Activated T-cell treated with anti-CD3 and anti-CD28 coated beads for 48 hours (primary cell): ENCODE results near the gene MYO15B.
"Not testable (repeated sequence)": the region's sequence is repeated elsewhere in the genome, so short reads cannot be mapped to it uniquely, and the experiment has no call there.

Experiments used
- DNase-seq: peaks from one replicate; pipeline ENCODE4 v3.0.0-alpha.2; 2020; ENCODE audit warnings: low read depth

Gene MYO15B

DNA sequence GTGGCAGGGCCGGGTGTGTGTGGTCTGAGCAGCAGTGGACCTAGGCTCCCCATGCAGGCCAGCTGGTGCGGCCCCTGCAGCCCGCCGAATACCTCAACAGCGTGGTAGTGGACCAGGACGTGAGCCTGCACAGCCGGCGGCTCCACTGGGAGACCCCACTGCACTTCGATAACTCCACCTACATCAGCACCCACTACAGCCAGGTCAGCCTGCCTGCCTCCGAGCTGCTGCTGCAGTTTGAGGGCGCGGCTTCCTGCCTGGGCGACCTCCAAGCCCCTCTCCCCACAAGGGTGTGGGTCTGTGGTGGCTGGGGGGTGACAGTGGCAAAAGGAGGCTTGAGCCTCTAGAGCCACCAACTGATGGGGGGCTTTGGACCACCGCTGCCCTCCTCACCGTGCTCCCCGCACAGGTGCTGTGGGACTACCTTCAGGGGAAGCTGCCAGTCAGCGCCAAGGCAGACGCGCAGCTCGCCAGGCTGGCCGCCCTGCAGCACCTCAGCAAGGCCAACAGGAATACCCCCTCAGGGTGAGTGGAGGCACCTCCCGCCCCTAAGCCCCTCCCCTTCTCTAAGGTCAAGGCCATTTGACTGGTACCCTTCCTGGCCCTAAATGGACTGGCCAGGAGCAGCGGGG, 37.2 kb downstream of the MYO15B start:
- no peak for DNase-seq

DNA sequence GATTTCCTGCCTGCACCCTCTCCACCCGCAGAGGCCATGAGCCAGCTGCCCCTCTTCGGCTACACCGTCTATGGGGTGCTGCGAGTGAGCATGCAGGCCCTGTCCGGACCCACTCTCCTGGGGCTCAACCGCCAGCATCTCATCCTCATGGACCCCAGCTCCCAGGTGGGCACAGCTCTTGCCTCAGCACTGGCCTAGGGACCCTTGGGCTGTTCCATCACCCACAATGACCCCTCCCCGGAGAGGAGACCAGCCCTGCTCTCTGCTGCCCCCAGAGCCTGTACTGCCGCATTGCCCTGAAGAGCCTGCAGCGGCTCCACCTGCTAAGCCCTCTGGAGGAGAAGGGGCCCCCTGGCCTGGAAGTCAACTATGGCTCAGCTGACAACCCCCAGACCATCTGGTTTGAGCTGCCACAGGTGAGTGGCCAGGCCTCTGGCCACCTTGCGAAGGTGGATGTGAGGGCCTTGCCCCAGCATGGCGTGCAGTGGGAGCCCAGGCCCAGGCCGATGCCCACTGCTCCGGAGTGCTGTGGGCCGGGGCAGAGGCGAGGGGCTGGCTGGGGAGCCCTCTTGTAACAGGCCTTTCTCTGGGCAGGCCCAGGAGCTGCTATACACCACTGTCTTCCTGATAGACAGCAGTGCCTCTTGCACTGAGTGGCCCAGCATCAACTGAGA, 38.4 kb downstream of the MYO15B start:
- DNase-seq: no peak

DNA sequence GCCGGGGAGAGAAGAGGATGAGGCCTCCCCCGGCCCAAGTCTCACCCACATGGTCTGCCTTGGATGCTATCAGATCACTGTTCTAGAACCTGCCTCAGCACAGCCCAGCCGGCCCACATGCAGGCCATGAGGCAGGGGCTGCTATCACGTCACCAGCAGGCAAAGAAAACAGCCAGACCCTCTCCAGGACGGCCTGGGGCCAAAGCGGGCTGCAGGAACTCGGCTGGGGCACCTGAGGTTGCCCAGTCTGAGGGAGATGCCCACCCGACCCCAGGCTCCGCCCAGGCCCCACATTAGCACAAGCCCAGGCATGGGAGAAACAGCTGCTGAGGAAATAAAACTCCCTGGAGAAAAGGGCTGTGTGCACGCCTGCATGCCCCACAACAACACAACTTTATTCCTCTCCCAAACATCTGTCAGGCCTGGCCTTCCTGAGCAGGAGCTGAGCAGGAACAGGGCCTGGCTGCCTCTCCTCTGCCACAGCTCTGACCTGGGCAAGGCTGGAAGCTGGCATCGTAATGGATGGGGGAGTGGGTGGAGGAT, 39.0 kb downstream of the MYO15B start:
- no peak for DNase-seq

DNA sequence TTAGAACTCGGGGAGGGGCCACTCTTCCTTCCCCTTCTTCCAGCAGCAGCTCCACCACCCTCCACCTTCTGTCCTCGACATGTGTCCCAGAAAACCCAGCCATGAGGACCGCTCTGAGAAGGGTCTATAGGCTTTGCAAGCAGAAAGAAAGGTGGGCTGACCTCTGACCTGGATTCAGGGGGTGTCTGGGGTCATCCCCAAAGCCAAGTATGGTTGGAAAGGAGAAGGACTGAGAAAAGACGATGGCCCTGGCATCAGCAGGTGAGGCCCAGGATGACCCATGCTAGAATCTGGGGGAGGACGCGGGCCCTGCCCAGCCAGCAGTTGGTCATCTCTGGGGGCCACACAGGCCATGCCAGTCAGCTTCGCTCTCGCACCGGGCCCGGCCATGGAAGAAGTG, 39.5 kb downstream of the MYO15B start:
- DNase-seq: no peak

DNA sequence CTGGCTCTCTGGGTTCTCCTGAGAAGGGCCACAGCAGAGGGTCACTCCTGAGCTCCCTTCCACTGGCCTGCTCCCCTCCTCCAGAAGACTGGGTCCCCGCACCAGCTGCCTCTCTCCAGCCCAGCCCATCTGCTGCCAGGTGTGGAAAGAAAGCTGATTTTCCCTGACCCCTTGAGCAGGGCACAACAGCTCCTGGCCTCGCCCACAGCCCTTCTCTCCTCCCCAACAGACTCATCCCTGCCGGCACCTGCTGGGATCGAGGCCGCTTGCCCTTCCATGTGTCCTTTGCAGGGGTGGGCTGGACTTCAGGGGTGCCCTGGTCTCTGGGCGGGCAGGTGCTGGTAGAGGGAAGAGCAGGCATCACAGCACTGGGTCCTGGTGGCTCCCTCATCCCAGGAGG, 40.8 kb downstream of the MYO15B start:
- no peak for DNase-seq

DNA sequence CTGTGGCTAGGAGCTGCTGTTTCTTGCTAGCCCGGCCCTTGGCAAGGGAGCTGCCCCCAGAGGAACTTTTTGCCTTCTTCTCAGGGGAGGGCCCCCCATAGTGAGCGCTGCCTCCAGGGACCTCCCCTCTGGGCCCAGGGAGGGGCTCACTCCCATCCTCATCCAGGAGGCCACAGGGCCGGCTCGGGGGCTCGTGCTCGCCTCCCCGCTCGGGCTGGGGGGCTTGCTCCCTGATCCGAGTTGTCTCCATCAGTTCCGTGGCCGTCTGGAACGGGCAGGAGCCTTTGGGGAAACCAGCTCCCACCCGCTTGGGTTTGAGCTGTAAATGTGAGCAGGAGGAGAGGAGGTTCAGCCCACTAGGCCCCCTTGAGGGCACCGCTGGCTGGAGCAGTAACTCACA, 41.6 kb downstream of the MYO15B start:
- DNase-seq: no peak

DNA sequence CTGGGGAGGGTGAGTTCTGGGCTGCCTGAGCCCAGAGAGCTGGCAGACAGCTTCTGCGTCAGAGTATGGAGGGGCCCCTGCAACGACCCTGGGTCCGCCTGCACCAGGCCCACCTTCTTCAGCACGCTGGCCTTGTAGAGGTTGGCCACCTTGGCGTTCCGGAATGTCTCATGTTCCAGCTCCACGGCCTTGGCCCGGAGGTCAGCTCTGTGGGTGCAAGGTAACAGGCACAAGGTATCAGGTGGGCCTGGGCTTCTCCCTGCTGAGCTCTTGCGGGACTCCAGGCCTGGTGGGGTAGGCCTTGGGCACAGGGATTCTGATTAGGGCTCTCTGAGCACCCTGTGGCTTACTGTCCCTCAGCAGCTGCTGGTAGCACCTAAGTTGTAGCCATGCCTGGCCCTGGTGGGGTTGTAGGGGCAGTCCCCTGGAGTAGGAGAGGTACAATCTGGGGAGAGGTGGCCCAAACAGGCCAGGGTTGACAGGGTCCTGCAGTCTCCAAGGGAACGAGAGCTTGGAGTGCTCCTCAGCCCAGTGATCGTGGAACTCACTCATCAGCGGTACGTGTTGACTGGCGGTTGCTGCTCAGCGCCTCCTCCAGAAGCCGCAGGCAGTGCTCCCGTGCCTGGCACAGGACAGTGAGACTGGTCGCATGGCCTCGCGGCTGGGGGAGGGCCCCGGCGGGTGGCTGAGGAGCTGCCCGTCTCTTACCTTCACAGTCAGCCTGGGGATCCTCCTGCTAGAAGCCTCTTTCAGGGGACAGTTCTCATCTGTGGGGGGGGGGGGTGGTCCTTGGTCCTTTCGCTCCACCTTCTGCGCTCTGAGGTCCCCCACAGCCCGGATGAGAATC, 42.7 kb downstream of the MYO15B start:
- DNase-seq: no peak

DNA sequence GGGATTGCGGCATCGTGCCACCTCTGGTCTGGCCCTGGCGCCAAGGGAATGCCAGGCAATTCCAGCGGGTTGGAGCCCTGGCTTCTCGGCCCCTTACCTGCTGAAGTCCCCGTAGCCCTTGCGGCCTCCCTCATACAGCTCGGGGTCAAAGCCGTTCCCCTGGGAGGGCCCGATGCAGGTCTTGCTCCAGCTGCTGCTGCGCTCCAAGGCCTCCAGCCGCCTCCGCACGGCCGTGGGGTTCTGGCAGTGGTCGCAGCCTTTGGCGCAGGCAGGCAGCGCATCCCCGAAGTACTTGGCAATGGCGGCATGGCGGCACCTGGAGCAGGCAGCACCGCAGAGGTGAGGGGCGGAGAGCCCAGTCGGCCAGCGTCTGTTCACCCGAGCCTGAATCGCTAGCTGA, 43.8 kb downstream of the MYO15B start:
- DNase-seq: no peak

DNA sequence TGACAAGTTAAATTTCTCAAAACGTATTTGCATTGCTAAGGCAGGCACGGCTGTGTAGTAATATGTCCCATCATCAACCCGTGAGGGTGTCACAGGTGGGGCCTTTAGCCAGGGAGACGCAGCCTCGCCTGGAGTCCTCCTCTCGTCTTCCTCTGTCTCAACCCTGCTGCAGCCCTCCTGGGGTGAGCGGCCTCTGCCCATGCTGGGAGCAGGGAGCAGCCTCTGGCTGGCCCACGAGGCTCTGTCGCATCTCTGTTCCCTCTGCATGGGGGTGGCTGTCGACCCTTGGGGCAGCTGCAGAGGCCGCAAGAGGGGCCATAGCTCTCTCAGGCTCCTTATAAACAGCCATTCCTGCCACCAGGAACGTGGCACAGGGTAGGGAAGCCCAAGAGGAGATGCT, 44.8 kb downstream of the MYO15B start:
- no peak for DNase-seq

DNA sequence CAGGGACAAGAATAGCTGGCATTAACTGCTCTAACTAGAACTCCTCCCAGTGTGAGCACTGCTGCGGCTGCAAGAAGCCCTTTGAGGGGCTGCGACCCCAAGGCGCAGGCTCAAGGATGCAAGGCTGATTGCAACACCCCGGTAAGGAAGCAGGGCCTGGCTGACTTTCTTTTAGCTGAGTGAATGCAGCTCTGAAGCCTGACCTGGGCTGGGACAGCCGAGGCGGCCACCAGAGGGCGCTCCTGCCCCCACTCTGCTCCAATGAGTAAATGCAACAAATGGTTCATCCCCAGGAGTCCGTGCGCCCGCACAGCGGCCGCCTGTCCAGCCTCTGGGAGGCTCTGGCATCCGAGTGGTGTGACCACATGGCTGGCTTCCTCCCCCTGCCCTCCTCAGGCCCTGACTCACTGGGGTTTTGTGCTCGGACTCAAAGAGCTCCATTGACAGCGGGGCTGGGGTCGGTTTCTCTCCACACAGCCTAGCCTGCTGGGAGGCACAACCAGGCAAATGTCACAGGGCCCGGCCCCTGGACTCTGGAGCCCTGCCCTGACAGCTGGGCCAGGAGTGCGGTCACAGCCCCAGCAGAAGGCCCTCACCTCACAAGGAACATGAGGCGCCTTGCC, 45.4 kb downstream of the MYO15B start, which contains the start of gene SMIM5:
Gene SMIM5 (plus strand): TSS at position 572 of the 623 bp plus-strand sequence. CDS start 6,768 bp downstream, outside the sequence.
- peak; percentile 78 for DNase-seq

DNA sequence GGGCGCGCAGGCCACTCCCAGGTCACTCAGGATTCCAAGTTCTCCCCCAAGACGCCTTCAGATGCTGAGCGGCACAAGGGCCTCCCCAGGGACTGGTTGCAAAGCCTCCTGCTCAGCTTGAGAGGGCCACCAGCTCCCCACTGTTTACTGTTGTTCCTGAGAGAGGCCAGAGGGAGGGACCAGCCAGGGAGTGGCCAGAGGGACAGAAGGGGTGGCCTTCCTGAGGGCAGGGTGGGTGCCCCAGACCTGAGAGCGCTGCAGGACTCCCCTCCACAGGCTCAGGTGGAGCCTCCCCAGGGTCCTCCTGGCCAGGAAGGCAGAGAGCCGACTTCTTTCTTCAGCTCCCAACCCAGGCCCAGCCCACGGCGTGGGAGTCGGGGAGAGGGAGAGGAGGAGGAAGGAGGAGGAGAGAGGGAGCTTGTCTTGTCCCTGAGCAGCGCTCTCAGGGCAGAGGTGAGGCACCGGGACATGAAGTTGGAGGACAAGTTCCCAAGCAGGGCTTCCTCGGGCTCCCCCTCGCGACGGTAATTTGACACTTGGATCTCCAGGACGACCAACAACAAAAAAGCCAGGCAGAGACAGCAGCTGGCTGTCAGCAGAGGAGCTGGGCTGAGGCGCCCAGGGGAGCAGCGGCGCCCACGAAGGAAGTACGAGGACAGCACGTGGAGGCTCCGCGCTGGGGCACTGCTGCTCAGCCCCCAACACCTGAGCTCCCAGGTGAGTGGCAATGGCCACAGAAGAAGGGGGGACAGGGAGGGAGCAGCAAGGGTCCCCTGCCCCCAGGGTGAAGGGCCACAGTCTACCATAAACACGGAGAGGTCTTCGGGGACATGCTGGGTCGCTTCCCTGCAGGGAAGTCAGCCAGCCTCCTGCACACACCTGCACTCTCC, 46.1 kb downstream of the MYO15B start:
- DNase-seq: peak; percentile 36

DNA sequence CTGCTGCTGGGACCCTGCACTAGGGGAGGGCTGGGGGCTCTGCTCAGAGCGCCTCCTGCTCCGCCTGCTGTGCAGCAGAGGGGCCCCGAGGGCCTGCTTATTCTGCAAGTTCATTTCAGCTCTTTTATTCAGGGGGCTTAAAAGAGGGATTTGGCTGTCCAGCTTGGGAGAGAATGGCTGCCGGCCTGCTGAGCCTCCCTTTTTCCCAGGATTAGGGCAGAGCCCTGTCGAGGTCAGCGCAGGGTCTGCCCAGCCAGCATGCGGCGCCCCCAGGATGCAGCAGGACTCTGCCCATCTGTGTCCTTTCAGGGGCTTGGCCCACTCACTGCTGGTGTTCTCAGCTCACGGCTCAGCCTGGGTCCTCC, 46.8 kb downstream of the MYO15B start:
- no peak for DNase-seq

DNA sequence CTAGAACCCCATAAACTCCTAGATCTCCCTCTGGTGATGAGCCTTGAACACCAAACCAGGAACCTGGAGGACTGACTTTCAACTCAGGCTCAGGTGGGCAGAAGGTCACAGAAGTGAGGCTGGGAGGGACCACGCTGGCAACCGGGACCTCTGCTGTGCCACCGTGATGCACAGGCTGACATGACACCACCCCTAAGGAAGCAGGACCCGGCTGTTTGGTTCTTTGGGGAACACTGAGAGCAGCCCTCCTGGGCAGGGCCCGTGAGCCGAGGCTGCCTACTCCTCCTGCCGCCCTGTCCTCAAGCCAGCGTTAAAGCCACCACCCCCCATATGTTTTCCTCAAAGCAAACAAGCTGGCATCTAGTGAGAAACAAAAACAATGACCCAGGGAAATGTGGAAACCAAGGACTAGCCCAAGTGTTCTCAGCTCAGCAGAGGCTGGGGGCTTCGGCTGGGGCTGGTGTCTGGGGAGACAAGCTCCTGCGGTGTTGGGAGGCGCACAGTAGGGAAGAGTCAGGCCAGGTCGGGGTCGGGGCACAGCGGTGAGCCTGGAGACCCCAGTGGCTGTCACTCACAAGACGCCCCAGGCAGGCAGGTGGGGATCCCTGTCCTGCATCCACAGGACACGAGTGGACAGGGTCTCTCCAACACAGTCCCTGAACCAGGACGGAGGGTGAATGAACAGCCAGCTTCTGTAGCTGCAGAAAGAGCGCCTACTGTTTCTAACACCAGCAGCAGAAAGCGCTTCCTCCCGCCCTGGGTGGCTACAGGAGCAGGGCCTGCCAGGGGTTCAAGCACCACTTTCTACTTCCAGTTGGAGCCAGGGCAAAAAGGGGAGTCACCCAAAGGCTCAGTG, 47.4 kb downstream of the MYO15B start:
- DNase-seq: no peak

DNA sequence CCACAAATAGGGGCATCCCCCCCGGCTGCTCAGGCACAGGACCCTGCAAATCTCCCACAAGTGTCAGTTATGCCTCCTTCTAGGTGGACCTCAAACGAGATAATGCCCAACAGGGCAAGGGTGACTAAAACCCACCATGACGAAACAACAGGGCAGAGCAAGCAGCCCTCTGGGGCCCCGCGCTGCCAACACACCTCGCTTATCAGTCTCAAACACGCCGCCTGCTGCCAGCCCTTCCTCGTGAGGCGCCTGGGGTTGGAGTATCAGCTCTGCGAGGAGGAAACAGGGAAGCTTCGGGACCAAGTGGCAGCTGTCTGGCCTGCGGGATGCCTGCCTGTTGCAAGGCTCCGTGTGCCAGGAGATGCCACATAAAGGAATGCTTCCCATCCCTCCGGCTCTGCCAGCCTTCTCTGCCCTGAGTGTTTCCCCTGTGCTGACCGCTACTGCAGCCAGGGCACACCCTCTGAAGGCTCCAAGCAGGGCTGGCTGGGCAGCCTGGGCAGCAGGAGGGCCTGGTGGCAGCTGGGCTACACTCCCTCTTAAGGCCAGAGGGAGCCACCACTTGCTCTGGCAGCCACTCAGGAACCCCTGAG, 48.1 kb downstream of the MYO15B start:
- no peak for DNase-seq

DNA sequence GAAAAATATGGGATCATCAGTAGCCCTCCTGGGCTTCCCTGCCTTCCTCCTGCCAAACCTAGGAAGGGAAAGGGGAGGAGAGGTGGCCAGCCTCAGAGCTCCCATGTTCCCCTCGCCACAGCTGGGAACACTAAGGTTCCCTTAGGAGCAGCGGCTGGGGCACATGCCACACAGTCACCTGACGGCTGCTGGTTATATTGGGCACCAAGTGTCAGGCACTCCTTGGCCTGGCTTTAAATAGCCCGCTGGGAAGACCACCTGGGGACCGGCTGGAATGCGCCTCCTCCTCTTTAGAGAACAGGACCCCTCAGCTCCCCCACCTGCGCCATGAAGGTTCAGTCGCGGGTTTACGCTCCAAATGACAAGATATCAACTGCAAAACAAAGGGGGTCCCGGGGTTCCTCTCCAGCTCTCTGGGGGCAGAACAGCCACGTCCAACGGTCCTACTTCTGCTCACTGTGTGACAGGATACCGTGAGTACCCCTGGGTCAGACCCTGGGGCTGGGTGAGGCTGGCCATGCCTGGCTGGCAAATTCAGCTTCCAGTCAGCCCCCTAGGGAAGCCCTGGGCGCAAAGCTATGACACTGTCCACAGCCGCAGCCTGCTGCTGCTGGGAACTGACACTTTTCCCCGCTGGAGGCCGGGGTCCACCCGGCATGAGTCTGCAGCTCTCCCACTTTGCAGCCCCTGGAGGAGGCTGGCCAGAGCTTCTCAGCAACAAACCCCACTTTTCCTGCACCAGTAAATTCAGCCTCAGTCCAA, 49.0 kb downstream of the MYO15B start:
- DNase-seq: no peak

DNA sequence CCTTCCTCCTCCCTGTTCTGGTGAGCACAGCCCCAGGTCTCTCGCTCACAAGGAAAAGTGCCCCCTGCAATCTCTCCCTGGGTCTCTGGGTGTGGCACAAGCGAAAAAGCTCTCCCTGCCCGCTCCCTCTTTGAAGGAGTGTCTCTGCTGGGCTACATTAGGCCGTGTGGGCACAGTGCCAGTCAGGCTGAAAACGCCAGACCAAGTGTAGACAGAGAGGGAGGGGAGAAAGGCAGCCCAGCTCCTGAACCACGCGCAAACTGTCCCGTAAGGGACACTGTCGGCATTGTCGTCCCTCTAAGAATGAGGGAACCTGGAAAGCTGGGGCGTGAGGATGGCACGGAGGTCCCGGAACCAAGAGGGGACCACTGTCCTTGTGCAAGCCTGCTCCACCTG, 49.5 kb downstream of the MYO15B start:
- DNase-seq: no peak

DNA sequence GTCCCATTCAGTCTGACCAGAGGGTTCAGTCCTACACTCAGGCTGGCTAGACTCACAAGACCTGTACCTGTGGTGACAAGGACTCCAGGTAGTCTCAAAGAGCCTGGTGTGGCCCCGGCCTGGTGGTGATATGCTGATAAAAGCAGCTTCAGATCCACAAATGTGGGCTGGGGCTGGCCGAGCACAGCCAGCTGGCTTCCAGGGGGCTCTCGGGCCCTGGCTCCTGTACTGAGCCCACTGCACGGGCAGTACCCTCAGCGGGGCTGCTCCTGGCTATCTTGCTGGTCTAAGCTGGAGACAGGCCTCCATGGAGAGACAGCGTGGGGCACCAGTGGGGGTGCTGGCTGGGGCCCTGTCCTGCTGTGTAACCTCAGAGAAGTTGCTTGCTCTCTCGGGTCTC, 50.0 kb downstream of the MYO15B start:
- no peak for DNase-seq

DNA sequence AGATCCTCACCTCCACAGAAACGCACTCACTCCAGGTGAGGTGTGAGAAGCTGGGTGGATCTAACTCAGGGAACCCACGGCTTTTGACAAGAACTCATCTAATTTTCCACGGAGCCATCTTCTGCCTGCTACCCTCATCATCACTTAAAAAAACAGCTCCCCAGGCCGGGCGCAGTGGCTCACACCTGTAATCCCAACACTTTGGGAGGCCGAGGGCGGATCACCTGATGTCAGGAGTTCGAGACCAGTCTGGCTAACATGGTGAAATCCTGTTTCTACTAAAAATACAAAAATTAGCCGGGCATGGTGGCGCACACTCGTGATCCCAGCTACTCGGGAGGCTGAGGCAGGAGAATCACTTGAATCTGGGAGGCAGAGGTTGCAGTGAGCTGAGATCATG, 50.4 kb downstream of the MYO15B start:
- not testable (repeated sequence) for DNase-seq

DNA sequence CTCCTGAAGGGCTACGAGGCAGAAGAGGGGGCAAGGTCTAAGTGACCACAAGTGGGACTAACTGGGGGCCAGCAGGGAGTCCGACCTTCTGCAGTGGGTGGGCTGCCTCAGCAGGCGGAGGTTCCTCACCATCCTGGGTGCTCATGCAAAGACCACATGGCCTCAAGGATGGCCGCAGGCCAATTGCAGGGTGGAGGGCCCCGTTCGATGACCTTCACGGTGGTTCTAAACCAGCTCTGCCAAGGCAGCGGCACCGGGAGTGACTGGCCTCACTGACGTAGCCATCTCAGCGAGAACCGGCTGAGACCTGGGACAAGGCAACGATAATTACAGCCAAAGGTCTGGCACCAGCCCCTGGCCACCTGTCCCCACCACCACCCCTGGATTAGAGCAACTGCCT, 51.3 kb downstream of the MYO15B start:
- DNase-seq: no peak
